ENCODE results near the gene GAPVD1.
"Not testable (repeated sequence)": the region's sequence is repeated elsewhere in the genome, so short reads cannot be mapped to it uniquely, and the experiment has no call there.

GAPVD1 gene

DNA sequence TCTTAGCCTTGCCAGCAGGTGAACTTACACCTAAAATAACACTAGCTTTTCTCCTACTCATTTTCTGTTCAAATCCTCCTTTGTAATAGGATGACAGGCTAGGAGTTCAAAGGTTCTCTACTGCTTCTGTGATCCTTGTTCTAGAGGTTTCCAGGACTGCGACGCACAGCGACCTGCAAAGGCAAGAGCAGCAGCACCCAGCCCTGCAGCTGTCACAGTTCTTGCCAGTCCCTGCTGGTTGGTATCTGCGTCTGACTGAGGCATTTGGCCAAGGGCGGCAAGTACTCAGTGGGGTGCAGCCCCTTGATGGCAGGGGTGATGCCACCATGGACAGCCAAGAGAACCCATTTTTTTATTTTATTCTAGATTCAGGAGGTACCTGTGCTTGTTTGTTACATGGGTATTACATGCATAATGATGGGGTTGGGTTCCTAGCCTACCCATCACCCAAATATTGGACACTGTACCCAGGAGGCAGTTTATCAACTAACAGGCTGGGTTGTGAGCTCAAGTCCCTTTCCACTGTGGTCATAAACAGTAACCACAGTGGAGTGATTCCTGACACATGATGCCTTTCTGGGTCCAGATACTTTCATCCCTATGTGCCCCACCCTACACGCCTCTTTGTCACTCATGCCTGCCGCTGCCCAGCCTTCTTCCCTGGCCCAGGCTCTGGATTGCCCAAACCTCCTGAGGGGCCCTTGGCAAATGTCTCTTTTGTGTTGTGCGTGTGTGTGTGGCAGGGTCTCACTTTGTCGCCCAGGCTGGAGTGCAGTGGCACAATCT lies 111.0 kb downstream of the GAPVD1 start:
- no peak for DNase-seq (ENCODE audit: low spot score)

DNA sequence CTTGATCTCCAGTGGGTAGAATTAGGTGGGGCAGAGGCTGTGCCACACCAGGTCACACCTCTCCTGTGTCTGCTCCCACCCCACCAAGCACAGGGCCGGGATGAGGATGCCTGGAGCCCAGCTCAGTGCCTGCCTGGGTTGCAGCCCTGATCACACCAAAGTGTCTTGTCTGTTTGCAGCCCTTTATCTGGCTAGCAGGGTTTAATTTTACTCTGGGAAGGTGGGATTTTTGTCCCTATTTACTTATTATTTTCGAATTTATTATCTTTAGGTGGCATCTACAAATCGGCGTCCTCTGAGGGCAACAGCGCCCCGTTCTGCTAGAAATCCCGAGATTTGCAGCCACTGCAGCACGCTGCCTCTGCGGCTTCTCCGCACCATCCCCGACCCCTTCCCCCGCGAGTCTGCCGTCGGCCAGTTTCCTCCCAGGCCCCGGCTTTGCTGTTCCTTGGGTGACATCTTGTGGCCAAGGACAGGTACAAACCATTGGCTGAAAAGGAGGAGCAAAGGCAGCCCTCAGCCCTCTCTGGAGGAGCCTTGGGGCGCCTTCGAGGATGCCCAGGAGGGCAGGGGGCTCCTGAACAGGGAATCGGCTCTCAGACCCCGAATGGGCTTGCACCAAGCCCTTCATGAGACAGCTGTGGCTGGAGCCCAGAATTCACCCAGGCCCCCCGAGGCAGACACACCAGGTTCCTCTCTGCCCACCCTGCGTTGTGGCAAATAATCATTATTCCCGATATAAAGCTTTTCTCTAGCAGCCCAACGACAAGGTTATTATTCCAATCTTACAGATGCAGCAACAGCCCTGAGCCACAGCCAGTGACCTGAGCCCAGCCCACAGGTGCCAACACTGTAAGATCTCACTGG lies 113.0 kb downstream of the GAPVD1 start:
- DNase-seq (ENCODE audit: low spot score) = peak; percentile 78

DNA sequence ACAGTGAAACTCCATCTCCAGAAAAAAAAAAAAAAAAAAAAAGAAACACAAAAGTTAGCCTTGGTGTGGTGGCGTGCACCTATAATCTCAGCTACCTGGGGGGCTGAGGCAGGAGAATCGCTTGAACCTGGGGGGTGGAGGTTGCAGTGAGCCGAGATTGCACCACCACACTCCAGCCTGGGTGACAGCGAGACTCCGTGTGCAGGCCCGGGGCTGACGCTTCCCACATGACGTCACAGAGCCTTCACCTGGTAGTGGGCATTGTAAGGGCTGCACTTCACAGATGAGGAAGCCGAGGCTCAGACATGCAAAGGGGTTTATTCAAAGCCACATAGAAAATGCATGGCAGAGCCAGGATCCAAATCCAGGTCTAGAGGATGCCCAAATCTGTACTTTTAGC lies 114.2 kb downstream of the GAPVD1 start:
- no peak for DNase-seq (ENCODE audit: low spot score)

DNA sequence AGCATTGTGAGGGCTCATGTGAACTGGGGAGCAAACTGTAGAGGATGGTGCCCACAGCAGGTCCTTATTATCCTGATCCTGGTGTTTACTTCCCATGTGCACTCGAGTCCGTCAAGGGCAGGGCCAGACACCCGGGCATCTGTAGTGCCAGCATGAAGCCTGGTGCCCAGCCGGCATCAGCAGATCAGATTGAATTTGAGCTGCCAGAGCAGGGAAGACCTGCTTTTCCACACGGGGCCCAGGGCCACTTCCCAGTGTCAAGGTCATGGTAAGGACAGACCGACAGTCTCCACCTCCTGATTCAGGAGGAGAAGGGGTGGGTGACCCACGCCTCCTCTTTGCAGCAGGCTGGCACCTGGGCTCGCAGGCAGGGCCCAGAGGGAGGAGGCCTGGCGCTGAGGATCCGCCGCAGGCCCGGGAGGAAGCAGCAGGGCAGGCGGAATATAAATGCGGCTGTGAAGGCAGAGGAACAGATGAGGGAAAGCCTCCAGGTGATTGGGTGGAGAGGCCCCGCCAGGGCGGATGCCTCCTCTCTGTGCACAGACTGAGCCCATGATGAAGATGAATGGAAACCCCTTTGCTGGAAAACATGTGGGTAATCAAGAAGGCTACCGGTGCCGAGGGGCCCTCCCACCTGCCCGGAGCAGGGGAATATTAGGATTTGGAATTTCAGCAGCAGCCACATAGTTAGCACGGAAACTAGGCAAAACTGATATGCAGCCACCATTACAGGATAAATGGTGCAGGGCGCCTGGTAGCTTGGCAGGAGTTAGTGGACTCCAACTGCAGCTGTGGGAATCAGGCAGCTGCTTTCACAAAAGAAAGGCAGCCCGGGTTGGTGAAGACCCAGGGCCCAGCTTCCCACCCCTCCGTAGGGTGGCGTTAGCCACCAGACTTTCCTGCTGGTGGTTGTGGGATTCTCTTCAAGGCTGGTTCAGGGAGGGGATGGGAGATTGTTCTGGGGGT lies 114.9 kb downstream of the GAPVD1 start:
- DNase-seq (ENCODE audit: low spot score) = no peak

DNA sequence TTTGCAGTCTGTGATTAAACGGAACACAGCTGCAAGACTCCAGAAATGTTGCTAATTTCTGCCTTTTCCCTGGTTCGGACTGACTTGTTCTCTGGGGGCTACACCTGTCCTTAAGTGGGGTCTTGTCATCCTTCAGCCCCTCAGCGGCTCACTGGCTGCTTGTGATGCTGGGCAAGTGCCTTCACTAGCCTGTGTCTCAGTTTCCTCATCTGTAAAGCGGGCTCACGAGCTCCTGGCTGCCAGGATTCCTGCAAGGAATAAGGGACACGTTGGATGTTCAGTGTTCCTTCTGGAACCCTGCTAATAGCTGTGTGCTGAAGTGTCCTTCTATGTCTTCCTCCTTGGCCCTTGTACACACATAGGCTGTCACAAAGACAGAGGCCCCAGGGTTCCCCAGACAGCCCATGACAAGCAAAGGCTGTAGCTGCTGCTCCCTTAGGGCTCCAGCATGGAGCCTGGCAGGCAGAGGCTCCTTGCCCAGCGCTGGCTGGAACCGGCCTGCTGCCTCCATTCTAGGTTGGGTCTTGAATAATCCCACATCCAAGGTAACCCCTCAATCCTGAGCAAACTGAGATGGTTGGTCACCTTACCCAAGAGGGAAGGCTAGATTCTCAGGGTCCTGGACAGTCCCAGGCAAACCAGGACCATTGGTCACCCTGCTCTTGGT lies 116.1 kb downstream of the GAPVD1 start:
- no peak for DNase-seq (ENCODE audit: low spot score)

DNA sequence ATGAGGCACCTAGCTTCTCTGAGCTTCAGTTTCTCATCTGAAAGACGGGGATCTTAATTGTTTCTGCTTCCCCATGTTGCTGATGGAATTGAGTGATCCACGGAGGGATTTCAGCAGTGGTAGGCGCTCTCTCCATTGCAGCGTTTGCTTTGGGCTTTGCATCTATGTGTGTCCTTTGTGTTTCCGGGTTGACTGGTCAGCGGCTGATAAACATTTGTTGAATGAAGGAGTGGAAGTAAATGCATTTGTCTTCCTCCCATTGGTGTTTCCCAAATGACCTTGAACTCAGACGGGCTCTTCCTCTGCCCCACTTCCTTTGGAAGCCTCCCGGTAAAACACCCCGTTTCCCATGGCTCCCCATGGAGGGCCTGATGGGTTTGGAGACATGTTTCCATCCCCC lies 117.2 kb downstream of the GAPVD1 start:
- DNase-seq (ENCODE audit: low spot score) = no peak

DNA sequence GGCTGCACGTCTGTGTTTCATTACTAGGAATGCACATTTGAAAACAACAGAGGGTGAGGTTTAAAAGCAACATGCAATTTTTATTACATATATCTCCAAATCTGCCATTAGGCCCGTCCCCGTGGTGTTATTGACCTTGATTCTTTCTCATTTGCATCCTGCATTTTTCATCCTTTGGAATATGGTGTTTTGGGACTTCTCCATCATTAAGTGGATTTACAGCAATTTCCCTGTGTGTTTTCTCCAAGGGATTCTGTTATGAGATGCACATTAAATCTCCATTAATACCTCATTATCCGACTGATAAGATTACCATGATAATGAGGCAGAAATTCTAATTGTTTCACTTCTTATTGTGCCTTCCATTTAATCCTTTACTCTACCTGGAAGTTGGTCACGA lies 117.6 kb downstream of the GAPVD1 start:
- no peak for DNase-seq (ENCODE audit: low spot score)

DNA sequence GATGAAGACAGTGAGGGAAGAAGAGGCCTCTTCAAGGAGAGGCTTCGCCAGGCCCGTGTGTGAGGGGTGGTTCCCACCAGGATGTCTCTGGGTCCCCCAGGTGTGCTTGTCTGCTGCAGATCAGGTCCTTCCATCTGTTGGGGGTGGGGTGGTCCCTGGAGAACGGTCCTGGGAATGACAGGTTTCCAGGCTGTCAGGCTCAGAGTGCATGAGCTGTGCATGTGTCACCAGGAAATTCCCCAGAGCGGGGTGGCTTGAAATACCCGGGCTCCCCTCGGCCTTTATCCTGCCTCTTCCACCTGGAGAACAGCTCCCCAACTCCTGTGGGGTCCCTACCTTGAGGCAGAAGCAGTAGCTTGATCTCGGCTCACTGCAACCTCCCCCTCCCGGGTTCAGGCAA lies 118.8 kb downstream of the GAPVD1 start:
- DNase-seq (ENCODE audit: low spot score) = no peak

DNA sequence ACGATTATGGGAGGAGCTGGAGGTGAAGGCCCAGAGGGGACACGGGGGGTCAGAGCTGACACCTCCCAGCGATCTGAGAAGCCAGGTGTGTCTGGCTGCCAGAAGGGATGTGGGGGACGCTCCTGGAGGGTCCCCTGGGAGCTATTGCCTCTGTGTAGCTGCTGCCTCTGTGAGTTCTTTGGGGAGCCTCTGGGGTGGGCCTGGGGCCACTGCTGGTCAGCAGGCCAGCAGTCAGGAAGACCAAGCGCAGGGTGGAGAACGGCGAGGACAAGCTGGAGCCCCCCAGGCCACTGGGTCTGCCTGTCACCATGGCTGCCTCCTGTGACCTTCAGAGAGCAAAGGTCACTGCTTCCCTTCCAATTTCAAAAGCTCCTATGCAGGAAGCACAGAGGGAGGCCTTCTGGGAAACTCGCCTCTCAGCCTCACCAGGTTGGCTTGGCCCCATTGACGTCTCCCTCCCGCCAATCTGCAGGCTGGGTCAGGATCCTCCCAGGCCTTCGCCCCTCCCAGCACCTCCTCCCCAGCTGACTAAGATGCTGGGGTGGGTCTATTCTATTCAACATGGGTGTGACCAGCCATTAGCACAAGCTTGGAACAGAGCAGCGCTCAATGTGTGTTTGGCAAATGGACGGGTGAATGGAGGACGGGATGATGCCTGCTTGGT lies 126.4 kb downstream of the GAPVD1 start:
- DNase-seq (ENCODE audit: low spot score) = no peak

DNA sequence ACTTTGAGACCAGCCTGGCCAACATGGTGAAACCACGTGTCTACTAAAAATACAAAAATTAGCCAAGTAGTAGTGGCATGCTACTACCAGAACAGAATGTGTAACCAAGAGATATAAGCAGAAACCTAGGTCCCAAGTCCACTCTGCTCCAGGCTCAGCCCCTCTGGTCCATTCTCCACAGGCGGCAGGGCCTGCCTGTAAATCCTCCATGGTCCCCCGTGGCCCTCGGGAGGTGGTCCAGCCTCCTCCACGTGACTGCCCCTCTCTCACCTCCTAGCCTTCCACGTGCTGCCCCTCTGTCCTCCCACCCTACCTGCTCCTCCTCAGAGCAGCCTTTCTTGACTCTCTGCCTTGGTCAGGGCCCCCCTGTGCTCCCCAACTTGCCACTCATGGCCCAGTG lies 127.4 kb downstream of the GAPVD1 start:
- DNase-seq (ENCODE audit: low spot score) = no peak

DNA sequence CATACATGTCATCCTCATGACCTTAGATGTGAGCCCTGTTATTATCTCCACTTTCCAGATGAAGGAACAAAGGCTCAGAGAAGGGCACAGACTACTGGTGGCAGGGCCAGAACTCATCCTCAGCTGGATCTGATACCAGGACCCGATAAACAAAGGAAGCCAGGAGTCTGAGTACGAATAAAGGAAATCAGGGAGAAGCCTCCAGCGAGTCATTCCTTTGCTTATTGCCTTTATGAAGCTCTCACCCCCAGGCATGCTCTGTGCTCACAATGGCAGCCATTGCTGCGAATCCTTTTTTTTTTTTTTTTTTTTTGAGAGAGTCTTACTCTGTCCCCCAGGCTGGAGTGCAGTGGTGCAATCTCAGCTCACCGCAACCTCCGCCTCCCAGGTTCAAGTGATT lies 130.1 kb downstream of the GAPVD1 start:
- no peak for DNase-seq (ENCODE audit: low spot score)

DNA sequence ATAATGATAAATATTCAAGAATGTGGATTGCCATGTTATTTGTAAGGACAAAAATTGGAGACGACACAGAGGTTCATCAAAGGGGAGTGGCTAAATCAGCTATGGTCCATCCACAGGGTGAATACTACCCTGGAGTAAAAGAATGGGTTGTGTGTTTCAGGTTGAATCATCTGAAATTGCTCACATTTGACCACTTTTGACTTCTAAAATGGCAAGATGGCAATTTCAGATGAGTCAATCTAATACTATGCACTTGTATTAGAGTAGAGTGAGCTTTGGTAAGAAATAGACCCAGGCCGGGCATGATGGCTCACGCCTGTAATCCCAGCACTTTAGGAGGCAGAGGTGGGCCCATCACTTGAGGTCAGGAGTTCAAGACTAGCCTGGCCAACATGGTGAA lies 131.8 kb downstream of the GAPVD1 start:
- DNase-seq (ENCODE audit: low spot score) = no peak

DNA sequence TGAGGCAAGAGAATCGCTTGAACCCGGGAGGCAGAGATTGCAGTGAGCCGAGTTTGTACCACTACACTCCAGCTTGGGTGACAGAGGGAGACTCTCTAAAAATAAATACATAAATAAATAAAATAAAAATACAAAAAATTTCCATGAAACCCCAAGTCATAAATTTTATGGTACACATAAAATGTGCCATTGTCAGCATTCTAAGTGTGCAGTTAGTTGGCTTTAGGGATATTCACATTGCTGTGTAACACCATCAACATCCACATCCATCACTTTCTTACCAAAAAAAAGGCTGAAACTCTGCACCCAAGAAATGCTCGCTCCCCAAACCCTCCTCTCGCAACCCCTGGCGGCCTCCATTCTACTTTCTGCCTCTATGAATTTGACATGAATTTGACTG lies 135.2 kb downstream of the GAPVD1 start:
- no peak for DNase-seq (ENCODE audit: low spot score)

DNA sequence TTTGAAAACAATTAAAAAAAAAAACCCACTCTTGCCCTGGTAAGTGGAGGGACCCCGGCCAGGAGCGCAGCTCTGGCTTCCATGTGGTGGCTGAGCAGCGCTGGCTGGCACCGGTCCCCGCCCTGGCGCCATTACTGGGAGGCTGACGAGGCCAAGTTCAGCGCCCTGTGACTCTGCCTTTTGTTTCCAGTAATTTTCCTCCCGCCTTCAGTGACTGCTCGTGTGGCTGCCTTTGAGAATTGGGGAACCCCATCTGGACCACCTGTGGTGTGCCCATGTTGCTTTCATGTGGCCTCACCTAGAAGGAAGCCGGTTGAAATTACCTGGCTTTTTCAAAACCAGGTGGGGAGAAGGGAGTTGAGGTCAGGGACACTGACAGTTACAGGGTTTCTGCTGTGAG lies 136.1 kb downstream of the GAPVD1 start:
- DNase-seq (ENCODE audit: low spot score) = no peak

DNA sequence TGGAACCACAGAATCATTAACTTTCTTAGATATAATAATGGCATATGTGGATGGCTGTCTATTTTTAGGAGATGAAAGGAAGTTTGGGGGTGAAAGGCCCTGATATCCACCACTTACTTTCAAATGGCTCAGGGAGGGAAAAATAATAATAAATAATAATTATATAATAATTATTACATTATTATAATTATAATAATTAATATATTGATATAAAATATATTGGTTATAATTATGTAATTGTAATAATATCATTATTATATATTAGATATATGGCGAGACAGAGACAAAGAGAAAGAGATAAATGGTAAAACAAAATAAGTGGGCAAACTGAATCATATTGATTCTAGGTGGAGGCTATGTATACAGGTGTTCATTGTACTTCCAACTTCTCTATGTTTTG lies 136.6 kb downstream of the GAPVD1 start:
- DNase-seq (ENCODE audit: low spot score) = no peak

DNA sequence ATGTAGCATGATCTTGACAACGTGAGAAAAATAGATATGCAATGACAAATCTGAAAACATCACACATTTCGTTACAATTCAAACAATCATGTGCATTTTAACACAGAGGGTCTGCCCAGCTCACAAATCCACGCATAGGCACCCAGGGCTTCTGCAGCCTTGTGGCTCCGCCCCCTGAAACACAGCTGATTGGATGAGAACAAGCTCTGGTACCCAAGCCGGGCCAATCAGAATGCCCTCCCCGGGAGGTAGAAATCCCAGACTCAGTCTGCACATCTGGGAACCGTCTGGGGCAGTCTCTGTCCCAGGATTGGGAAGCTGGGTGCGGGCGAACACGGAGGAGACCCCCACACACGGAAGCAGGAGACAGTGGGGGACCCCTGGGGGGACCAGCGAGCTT lies 137.5 kb downstream of the GAPVD1 start:
- no peak for DNase-seq (ENCODE audit: low spot score)

DNA sequence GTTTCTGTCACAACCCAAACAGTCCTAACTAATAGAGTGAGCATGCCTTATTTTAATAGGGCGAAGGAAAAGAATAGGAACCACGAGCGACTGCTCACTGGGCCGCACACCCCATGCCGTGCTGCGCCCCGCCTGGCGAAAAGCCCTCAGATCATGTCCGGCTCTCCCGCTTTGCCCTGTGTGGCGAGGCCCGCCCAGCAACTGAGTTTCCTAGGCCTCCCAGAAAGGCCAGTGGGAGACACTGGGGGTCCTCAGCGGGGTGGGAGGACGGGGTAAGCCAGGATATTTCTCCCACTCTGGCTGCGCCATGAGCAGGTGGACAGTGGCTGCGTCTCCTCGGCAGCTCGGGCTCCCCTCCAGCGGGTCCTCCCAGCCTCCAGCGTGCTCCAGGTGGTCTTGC lies 138.0 kb downstream of the GAPVD1 start:
- no peak for DNase-seq (ENCODE audit: low spot score)

DNA sequence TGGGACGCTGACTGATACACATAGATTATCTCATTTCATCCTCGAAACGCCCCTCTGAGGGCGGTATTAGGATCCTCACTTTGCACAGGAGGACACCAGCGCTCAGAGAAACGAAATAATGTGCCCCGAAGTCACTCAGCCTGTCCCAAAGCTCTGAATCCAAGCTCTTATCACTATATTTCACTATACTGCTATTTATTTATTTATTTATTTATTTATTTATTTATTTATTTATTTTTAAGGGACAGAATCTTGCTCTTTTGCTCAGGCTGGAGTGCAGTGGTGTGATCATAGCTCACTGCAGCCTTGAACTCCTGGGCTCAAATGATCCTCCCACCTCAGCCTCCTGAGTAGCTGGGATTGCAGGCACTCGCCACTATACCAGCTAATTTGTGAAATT lies 138.6 kb downstream of the GAPVD1 start:
- not testable (repeated sequence) for DNase-seq (ENCODE audit: low spot score)

DNA sequence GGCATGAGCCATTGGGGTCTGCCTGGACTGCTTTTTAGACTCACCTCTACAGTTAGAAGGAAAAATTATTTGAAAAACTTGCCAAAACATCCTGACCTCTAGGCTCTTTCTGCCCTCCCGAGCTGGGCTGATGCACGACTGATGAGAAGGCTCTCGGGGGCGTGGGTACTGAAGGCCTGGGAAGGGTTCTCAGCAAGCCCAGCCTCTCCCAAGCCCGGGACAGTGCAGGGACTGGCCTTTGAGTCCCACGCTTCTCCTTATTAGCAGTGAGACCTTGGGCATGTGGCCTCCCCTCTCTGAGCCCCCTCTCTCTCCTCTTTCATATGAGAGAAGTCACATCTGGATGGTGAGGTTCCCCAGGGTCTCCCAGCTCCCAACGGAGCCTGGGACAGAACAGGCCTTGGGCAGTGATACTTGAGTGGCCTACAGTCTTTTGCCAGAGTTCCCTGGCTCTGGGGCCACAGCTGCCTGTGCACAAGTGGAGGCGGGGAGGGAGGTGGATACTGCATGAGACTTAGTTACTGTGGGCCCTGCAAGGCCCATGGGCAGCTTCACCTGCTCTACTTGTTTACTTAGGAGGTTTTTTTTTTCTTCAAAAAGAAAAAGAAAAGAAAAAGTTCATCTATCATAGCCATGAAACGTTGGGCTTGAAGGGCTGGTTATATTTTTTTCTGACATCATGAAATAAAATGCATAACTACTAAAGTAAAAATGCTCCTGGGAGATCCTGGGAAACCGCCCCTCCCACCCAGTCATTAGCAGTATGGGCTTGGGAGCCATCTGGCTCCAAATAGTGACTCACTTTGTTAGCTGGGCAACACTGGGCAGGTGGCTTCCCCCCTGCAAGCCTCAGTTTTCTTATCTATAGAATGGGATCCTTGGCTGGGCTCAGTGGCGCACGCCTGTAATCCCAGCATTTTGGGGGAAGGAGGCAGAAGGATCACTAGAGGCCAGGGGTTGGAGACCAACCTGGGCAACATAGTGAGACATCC lies 139.4 kb downstream of the GAPVD1 start:
- DNase-seq (ENCODE audit: low spot score) = no peak

DNA sequence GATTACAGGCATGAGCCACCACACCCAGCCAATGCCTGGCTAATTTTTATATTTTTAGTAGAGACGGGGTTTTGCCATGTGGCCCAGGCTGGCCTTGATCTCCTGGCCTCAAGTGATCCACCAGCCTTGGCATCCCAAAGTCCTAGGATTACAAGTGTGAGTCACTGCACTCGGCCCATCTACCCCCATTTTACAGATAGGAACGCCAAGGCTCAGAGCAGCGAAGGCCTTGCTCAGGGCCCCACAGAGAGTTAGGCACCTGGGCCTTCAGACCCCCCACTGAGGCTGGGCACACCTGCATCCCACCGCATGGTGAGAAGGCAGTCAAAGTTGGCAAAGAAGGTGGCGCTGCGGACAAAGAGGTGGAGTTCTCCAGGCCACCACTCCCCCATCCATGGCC lies 143.1 kb downstream of the GAPVD1 start:
- no peak for DNase-seq (ENCODE audit: low spot score)

All from kidney capillary endothelial cell (primary cell).